Brain microvascular endothelial cell (primary cell): ENCODE measurements around the gene POLDIP3.

Experiments
- DNase-seq: peaks from one replicate; pipeline ENCODE4 v3.0.0-alpha.2; 2020
- H3K27ac ChIP-seq: fragments of 250-450 bp; sonication (Bioruptor Pico); 2 replicates; pipeline ENCODE4 v1.5.1; 2020; ENCODE audit warnings: mild to moderate bottlenecking, moderate library complexity
- H3K27me3 ChIP-seq: fragments of 250-450 bp; sonication (Bioruptor Pico); replicated peaks from 2 replicates; pipeline ENCODE4 v1.5.1; 2020; ENCODE audit warnings: mild to moderate bottlenecking
- H3K36me3 ChIP-seq: fragments of 250-450 bp; sonication (Bioruptor Pico); replicated peaks from 2 replicates; pipeline ENCODE4 v1.5.1; 2020; ENCODE audit warnings: mild to moderate bottlenecking
- H3K4me3 ChIP-seq: 2 replicates; pipeline ENCODE4 v1.5.1; 2011; ENCODE audit warnings: low read depth, mild to moderate bottlenecking, control low read depth, low read length, moderate library complexity
- CTCF ChIP-seq: IDR thresholded peaks from 2 replicates; pipeline ENCODE4 v1.5.1; 2011; ENCODE audit warnings: low read depth, mild to moderate bottlenecking, moderate library complexity, low read length, control low read depth, inconsistent platforms; ENCODE audit errors: missing control alignments
- in situ Hi-C: cut with HindIII; loops from 2 replicates; pipeline ENCODE4 v1.10.0; 2017; ENCODE audit warnings: low sequenced_read_pairs, low pct_ligation_motif_present

POLDIP3 gene

GRCh38 chr22:42591987-42592386 lies 22.7 kb downstream of the POLDIP3 start:
- Histone ChIP-seq H3K27me3 (no peaks in the 10 kb centered on the region), H3K36me3 (peaks cover 79% of the 10 kb centered on the region), H3K4me3 (no peak overlapping the region), H3K27ac (no peak overlapping the region)
- no peak for TF ChIP-seq CTCF
- in situ Hi-C loops = no loop called here
- DNase-seq = no peak

GRCh38 chr22:42587588-42588175 lies 27.0 kb downstream of the POLDIP3 start:
- in situ Hi-C loops = no loop called here

GRCh38 chr22:42586381-42586780 lies 28.3 kb downstream of the POLDIP3 start:
- Histone ChIP-seq H3K27ac (no peak overlapping the region), H3K27me3 (no peaks in the 10 kb centered on the region), H3K4me3 (no peak overlapping the region), H3K36me3 (peaks cover 60% of the 10 kb centered on the region)
- TF ChIP-seq CTCF = no peak
- in situ Hi-C loops = no loop called here
- no peak for DNase-seq

More at GRCh38 chr22:42587588-42588175, 27.0 kb downstream of the POLDIP3 start:
- no peak for TF ChIP-seq CTCF
- Histone ChIP-seq H3K36me3 (peaks cover 70% of the 10 kb centered on the region), H3K27ac (no peak overlapping the region), H3K4me3 (no peak overlapping the region), H3K27me3 (no peaks in the 10 kb centered on the region)
- no peak for DNase-seq

- no peak for TF ChIP-seq CTCF
- no peak overlapping the region for H3K4me3 ChIP-seq
- no peak for DNase-seq
- no peak overlapping the region for H3K27ac ChIP-seq
- H3K27me3 ChIP-seq = no peaks in the 10 kb centered on the region
- in situ Hi-C loops = no loop called here
- peaks cover 51% of the 10 kb centered on the region for H3K36me3 ChIP-seq
Observed at GRCh38 chr22:42585096-42585495, 29.6 kb downstream of the POLDIP3 start.

- no peaks in the 10 kb centered on the region for H3K27me3 ChIP-seq
- no peak for TF ChIP-seq CTCF
- peaks cover 48% of the 10 kb centered on the region for H3K36me3 ChIP-seq
- no peak overlapping the region for H3K27ac ChIP-seq
- in situ Hi-C loops = no loop called here
- no peak for DNase-seq
- H3K4me3 ChIP-seq = no peak overlapping the region
Observed at GRCh38 chr22:42584364-42584940, 30.2 kb downstream of the POLDIP3 start.

- in situ Hi-C loops = no loop called here
- H3K4me3 ChIP-seq = no peak overlapping the region
Observed at GRCh38 chr22:42582987-42583386, 31.7 kb downstream of the POLDIP3 start.

More at GRCh38 chr22:42582987-42583386, 31.7 kb downstream of the POLDIP3 start:
- TF ChIP-seq CTCF = no peak
- Histone ChIP-seq H3K36me3 (peaks cover 42% of the 10 kb centered on the region), H3K27ac (no peak overlapping the region), H3K27me3 (no peaks in the 10 kb centered on the region)
- no peak for DNase-seq
